RWPE1 (cell line): ENCODE data around the gene ABCB11.
"Not testable (repeated sequence)": the region's sequence is repeated elsewhere in the genome, so short reads cannot be mapped to it uniquely, and the experiment has no call there.

Experiments used
- CTCF ChIA-PET: fragments of 350-600 bp; sonication (Branson Sonifier 250); formaldehyde crosslinking; extraction: SDS; loops from one replicate; lab custom pipeline; 2021; lab: Yijun Ruan, JAX
- POLR2A ChIA-PET: fragments of 400-600 bp; formaldehyde crosslinking; extraction: SDS; loops from one replicate; lab custom pipeline; 2020; ENCODE audit warnings: antibody characterized with exemption; ENCODE audit not compliant: low non-redundant PET; lab: Yijun Ruan, JAX
- DNase-seq: peaks from one replicate; pipeline ENCODE4 v3.0.0; 2012; ENCODE audit warnings: low spot score
- H3K27ac ChIP-seq: fragments of 450-650 bp; 2 replicates; pipeline ENCODE4 v1.5.1; 2017
- TF ChIP-seq, protein P1 (sequence below): fragments of 450-650 bp; conservative IDR thresholded peaks from 2 replicates; pipeline ENCODE4 v1.5.1; 2017; ENCODE audit warnings: low read depth, mild to moderate bottlenecking

ABCB11 gene

GRCh38 chr2:168939061-168939460 lies 92.1 kb downstream of the ABCB11 start:
- ChIA-PET CTCF (interaction anchor here (0.6 kb wide), 1 partner anchor 17 kb away, joined by 4 read pairs; no protein-coding TSS in a partner anchor), POLR2A (no interaction called here)
- no peak for DNase-seq
- TF ChIP-seq, protein P1, sequence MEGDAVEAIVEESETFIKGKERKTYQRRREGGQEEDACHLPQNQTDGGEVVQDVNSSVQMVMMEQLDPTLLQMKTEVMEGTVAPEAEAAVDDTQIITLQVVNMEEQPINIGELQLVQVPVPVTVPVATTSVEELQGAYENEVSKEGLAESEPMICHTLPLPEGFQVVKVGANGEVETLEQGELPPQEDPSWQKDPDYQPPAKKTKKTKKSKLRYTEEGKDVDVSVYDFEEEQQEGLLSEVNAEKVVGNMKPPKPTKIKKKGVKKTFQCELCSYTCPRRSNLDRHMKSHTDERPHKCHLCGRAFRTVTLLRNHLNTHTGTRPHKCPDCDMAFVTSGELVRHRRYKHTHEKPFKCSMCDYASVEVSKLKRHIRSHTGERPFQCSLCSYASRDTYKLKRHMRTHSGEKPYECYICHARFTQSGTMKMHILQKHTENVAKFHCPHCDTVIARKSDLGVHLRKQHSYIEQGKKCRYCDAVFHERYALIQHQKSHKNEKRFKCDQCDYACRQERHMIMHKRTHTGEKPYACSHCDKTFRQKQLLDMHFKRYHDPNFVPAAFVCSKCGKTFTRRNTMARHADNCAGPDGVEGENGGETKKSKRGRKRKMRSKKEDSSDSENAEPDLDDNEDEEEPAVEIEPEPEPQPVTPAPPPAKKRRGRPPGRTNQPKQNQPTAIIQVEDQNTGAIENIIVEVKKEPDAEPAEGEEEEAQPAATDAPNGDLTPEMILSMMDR = no peak
- H3K27ac ChIP-seq = no peak overlapping the region

- POLR2A ChIA-PET = no interaction called here
- H3K27ac ChIP-seq = no peak overlapping the region
- DNase-seq = peak; percentile 42
- TF ChIP-seq, protein P1 = no peak
- CTCF ChIA-PET = no interaction called here
Observed at GRCh38 chr2:168935810-168936581, 95.1 kb downstream of the ABCB11 start.

DNA sequence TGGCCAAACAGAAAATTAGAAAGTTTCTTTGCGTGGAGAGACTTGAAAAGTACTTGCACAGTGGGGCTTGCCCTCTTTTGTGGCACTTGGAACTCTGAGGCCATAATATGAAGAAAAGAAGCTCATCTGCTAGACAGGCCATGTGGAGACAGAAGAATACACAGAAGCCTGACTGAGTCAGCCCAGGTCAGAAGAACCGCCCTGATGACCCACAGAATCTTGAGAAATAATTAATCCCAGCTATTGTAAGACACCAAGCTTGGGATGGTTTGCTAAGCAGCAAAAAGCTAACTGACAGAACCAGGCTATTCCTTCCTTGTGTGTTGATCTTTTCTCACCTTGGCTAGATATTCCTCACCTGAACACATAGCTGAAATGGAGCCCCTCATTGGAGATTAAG lies 96.3 kb downstream of the ABCB11 start:
- TF ChIP-seq, protein P1 = no peak
- ChIA-PET POLR2A (no interaction called here), CTCF (interaction anchor here (0.7 kb wide), 1 partner anchor 237 kb away, joined by 3 read pairs; no protein-coding TSS in a partner anchor)
- DNase-seq = no peak
- H3K27ac ChIP-seq = no peak overlapping the region

DNA sequence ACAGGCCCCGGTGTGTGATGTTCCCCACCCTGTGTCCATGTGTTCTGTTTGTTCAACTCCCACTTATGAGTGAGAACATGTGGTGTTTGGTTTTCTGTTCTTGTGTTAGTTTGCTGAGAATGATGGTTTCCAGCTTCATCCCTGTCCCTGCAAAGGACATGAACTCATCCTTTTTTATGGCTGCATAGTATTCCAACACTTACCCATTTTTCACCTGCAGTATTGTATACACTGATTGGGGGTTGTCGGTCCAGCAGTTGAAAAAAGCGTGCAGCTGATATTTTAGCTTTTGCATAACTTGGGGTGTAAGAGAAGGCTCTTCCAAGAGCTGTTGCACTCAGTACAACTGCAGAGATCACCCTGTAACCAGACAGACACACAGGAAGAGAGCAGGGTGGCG lies 99.0 kb downstream of the ABCB11 start:
- CTCF ChIA-PET = interaction anchor here (0.6 kb wide), 1 partner anchor 470 kb away, joined by 4 read pairs; no protein-coding TSS in a partner anchor
- DNase-seq, POLR2A ChIA-PET, H3K27ac ChIP-seq: not testable (repeated sequence)

DNA sequence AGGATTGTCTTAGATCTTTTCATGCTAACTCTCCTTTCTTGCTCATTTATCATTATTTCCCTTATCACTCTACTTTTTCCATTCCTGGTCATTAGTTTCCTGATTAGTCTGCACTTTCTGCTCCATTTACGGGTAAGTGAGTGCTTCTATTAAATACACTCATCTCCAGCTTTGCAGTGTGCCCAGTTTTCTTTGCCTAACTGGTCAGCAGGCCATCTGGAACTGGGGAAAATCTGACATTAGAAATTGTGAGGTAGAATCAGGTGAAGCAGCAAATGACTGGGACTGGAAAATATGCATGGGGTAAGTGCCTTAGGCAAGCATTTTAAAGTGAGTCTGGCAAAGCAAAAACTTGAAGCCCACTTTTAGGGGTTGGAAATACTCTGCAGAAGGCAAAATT lies 100.9 kb downstream of the ABCB11 start:
- TF ChIP-seq, protein P1 = no peak
- ChIA-PET POLR2A (no interaction called here), CTCF (interaction anchor here (1.0 kb wide), 1 partner anchor 435 kb away, joined by 5 read pairs; no protein-coding TSS in a partner anchor)
- no peak overlapping the region for H3K27ac ChIP-seq
- DNase-seq = no peak

- TF ChIP-seq, protein P1 = no peak
- CTCF ChIA-PET = interaction anchor here (0.6 kb wide), 1 partner anchor 9 kb away, joined by 3 read pairs; no protein-coding TSS in a partner anchor
Observed at GRCh38 chr2:168929031-168929430, 102.1 kb downstream of the ABCB11 start.

More at GRCh38 chr2:168929031-168929430, 102.1 kb downstream of the ABCB11 start:
- no peak overlapping the region for H3K27ac ChIP-seq
- POLR2A ChIA-PET = no interaction called here
- DNase-seq = no peak
